ENCODE results near the gene SND1. TPM values are rescaled to one million over a fixed set of nuclear protein-coding genes. Genes with fewer than 3 reads are reported as not detected.

Gene SND1
- total RNA-seq, 1 experiment from 2014 or later: 218 TPM

- no peaks in the 10 kb centered on the region for H3K23me2 ChIP-seq (ENCODE audit: insufficient read length, low read depth, low read length, poor library complexity, severe bottlenecking)
- H3K27ac Mint-ChIP-seq: no peak overlapping the region; a peak in 1 of 7 replicates
- DNase-seq: no peak
- H2BK20ac ChIP-seq (ENCODE audit: low read depth, low read length, poor library complexity, severe bottlenecking): no peak overlapping the region
- no peak overlapping the region for H3K4me3 Mint-ChIP-seq
- no peaks in the 10 kb centered on the region for H3K79me1 ChIP-seq (ENCODE audit: insufficient read depth, low read depth, low read length, poor library complexity, severe bottlenecking)
- H3K27me3 ChIP-seq (ENCODE audit: insufficient read depth, low read length): no peaks in the 10 kb centered on the region
- H4K91ac ChIP-seq (ENCODE audit: insufficient read length, low read depth, low read length): no peak overlapping the region
- H2BK15ac ChIP-seq (ENCODE audit: low read depth, low read length): no peak overlapping the region
- no peaks in the 10 kb centered on the region for H3K79me2 ChIP-seq (ENCODE audit: insufficient read depth, low read length)
- no peak for TF ChIP-seq CTCF (conservative IDR thresholded peaks at IDR 0.05)
- H2AFZ ChIP-seq (ENCODE audit: low read length): no peak overlapping the region
- H2BK12ac ChIP-seq (ENCODE audit: insufficient read length, low read depth, low read length): no peak overlapping the region
- no peak overlapping the region for H3K4ac ChIP-seq (ENCODE audit: low read depth, low read length)
- H4K5ac ChIP-seq (ENCODE audit: insufficient read length, low read depth, low read length): no peak overlapping the region
- H3K27ac ChIP-seq (ENCODE audit: insufficient read length, low read depth, low read length): no peak overlapping the region
- H3K23ac ChIP-seq (ENCODE audit: insufficient read length, low read depth, low read length): no peak overlapping the region
- no peak overlapping the region for H3T11ph ChIP-seq (ENCODE audit: low read length)
- no peaks in the 10 kb centered on the region for H4K20me1 ChIP-seq (ENCODE audit: control insufficient read depth, insufficient read depth, insufficient read length)
- no peak overlapping the region for H4K8ac ChIP-seq (replicated peaks; ENCODE audit: insufficient read length, low read depth, low read length)
- H3K27me3 Mint-ChIP-seq (ENCODE audit: low read depth): no peaks in the 10 kb centered on the region; the same call in 1 of the 2 replicates
- H2AK5ac ChIP-seq (ENCODE audit: insufficient read length, low read length): no peak overlapping the region
- H2BK5ac ChIP-seq (ENCODE audit: insufficient read length, low read length): no peak overlapping the region
- H3K4me2 ChIP-seq (ENCODE audit: insufficient read depth, insufficient read length, low read length): no peak overlapping the region
- H3K9me3 ChIP-seq (ENCODE audit: control insufficient read depth, low read depth, low read length): no peaks in the 10 kb centered on the region
- no peaks in the 10 kb centered on the region for H3K9me3 Mint-ChIP-seq
- WGBS (ENCODE audit: extremely low coverage, insufficient read length, low lambda C conversion rate): no CpG with 5 or more reads among the region's 2 CpGs
- no peak overlapping the region for H3K56ac ChIP-seq (ENCODE audit: insufficient read length, low read depth, low read length)
- peaks cover 32 to 35% of the 10 kb centered on the region in 2 experiments for H3K4me1 Mint-ChIP-seq
- H3K4me1 ChIP-seq (ENCODE audit: insufficient read depth, low read length): no peaks in the 10 kb centered on the region; the same call in 1 of the 2 replicates
- no peak overlapping the region for H3K18ac ChIP-seq (ENCODE audit: insufficient read length, low read depth, low read length)
- H3K9ac ChIP-seq (ENCODE audit: extremely low read depth, insufficient read length, low read length): no peak overlapping the region
- no peak overlapping the region for H3K14ac ChIP-seq (ENCODE audit: insufficient read depth, low read length)
- no peak overlapping the region for H2BK120ac ChIP-seq (ENCODE audit: low read depth, low read length, poor library complexity, severe bottlenecking)
- peaks cover 0 to 4% (median 0%) of the 10 kb centered on the region in 3 experiments; a peak in 3 of 7 replicates for H3K36me3 Mint-ChIP-seq (ENCODE audit: insufficient read depth in 1 of 3, low read depth in 3 of 3)
These were observed 359.2 kb downstream of the SND1 start for GRCh38 chr7:128011131-128011661.

Measured in H9 (cell line).